GM21737 (cell line): ENCODE measurements around the gene RDH14.

Experiments used
- ATAC-seq: cut with Tn5 transposase; IDR thresholded peaks from one replicate; pipeline ENCODE4 v1.9.1; 2021; ENCODE audit warnings: mild to moderate bottlenecking, moderate library complexity; ENCODE audit not compliant: unreplicated experiment

RDH14 gene

GRCh38 chr2:18525236-18525635 is 35.2 kb downstream of the RDH14 start:
- ATAC-seq: no peak

GRCh38 chr2:18522484-18523146 is 37.8 kb downstream of the RDH14 start:
- no peak for ATAC-seq

GRCh38 chr2:18520451-18521425 is 39.7 kb downstream of the RDH14 start:
- no peak for ATAC-seq

DNA sequence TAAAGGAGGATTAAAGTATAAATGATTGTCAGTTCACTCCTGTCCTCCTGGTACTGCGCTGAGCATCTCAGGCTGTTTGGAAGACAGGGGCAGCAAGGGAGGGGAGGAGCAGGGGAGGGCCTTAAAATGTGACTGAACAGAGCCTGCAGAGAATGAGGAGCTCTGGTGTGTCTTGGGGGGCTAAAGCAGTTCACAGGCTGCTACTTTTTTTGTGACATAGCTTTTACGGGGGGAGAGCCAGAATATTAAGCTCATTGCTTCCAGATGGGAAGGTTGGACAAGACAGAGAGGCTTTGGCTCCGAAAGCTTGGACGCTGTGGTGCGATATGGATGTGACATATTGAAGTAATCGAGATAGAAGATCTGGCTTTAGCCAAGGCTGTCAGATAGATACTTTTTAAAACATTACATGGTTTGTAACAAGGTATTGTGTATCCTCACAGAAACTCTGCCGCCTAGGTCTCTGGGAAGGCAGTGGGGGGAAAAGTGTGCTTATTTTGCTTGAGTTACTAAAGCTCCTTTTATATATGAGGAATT is 40.5 kb downstream of the RDH14 start:
- ATAC-seq: no peak

- ATAC-seq: no peak
Observed at GRCh38 chr2:18518116-18519111, 42.0 kb downstream of the RDH14 start.

- ATAC-seq: no peak
Observed at GRCh38 chr2:18517386-18517785, 43.1 kb downstream of the RDH14 start.

- ATAC-seq: no peak
Observed at GRCh38 chr2:18516112-18516511, 44.3 kb downstream of the RDH14 start.

GRCh38 chr2:18514526-18515461 is 45.7 kb downstream of the RDH14 start:
- no peak for ATAC-seq

GRCh38 chr2:18510775-18511174 is 49.7 kb downstream of the RDH14 start:
- ATAC-seq: no peak

GRCh38 chr2:18506883-18507509 is 53.5 kb downstream of the RDH14 start:
- peak; percentile 85 for ATAC-seq

GRCh38 chr2:18505703-18506341 is 54.6 kb downstream of the RDH14 start:
- ATAC-seq: no peak
